Measurements from ENCODE around the gene ARID1B.

ARID1B gene

GRCh38 chr6:156776840-156777576, at the start of gene ARID1B:
Gene ARID1B, plus strand, starts transcription at chr6:156777378. Its CDS starts 303 bp downstream, at chr6:156777681.
- peak; percentile 59 to 66 for DNase-seq (ENCODE audit: low read depth in 2 of 2)

GRCh38 chr6:156727715-156728385, 49.3 kb upstream of the ARID1B start:
- no peak for DNase-seq (ENCODE audit: low read depth in 2 of 2)

DNA sequence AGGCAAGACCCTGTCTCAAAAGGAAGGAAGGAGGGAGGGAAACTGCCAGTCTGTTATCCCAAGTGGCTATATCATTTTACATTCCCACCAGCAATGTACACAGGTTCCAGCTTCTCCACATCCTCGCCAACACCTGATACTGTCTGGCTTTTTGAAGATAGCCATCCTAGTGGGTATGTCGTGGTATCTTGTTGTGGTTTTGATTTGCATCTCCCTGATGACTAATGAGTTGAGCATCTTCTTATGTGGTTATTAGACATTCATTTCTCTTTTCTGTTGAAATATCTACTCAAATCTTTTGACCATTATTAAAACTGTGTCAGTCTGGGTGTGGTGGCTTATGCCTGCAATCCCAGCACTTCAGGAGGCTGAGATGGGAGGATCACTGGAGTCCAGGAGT, 47.9 kb upstream of the ARID1B start:
- no peak for DNase-seq (ENCODE audit: low read depth in 2 of 2)

- no peak for DNase-seq (ENCODE audit: low read depth in 2 of 2)
Measured at GRCh38 chr6:156731396-156731795, 45.8 kb upstream of the ARID1B start.

GRCh38 chr6:156735751-156736150, 41.4 kb upstream of the ARID1B start:
- no peak for DNase-seq (ENCODE audit: low read depth in 2 of 2)

DNA sequence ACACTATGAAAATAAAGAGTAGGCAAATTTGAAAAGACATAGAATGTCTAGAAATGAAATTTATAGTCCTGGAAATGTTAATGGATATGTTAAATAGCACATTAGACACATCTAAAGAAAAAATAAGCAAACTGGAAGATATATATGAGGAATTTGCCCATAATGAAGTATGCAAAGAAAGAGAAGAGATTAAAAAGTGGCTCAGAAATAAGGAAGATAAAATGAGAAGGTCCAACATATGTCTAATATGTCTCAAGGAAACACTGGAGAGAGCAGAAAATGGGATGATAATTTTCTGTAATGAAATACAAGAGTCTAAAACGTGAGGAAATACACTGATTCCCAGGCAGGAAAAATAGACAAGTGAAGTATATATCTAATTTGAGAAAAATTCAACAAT, 36.6 kb upstream of the ARID1B start:
- no peak for DNase-seq (ENCODE audit: low read depth in 2 of 2)

- no peak for DNase-seq (ENCODE audit: low read depth in 2 of 2)
Measured at GRCh38 chr6:156741287-156742073, 35.7 kb upstream of the ARID1B start.

DNA sequence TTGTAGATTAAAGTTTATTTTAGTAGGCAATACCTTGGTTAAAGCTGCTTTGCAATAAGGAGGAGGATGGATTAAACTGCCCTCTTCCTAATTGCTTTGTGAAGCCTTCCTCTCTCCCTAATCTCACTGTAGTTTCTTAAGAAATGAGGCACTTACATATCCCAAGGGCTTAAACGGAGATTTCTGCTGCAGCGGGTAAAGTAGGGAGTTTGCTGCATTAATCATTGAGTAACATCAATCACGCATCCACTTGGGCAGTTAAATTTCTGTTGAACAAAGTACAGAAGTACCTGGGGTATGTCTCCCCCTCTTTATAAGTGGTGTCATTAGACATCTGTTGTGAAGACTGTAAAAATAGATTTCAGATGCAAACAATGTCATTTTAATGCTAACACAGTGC, 29.5 kb upstream of the ARID1B start:
- no peak for DNase-seq (ENCODE audit: low read depth in 2 of 2)

- DNase-seq (ENCODE audit: low read depth in 2 of 2) = no peak
Measured at GRCh38 chr6:156748504-156748903, 28.7 kb upstream of the ARID1B start.

- DNase-seq (ENCODE audit: low read depth in 2 of 2) = no peak
Measured at GRCh38 chr6:156752666-156753301, 24.4 kb upstream of the ARID1B start.

DNA sequence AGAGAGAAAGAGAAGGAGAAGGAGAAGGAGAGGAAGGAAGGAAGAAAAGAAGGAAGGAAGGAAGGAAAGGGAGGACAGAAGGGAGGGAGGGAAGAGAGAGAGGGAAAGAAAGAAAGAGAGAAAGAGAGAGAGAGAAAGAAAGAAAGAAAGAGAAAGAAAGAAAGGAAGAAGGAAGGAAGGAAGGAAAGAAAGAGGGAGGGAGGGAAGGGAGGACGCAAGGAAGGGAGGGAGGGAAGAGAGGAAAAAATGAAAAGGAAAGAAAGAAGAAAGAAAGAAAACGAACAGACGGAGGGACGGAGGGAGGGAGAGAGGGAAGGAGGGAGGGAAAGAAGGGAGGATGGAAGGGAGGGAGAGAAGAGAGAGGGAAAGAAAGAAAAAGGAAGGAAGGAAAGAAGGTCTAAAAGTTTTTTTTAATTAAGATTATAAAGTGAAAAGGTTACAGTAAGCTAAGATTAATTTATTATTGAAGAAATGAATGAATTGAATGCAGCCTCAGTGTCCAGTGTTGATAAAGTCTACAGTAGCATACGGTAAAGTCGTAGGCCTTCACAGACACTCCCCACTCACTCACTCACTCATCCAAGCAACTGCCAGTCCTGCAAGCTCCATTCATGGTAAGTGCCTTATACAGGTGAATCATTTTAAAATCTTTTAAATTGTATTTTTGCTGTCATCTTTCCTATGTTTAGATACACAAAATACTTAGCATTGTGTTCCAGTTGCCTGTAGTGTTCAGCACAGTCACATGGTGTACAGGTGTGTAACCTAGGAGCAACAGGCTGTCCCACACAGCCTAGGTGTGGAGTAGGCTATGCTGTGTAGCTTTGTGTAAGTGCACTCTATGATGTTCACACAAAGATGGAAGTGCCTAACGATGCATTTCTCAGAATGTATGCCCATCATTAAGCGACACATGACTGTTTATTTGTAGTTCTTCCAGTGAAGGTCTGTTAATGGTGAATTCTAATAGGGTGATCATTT, 20.3 kb upstream of the ARID1B start:
- no peak for DNase-seq (ENCODE audit: low read depth in 2 of 2)

- DNase-seq (ENCODE audit: low read depth in 2 of 2) = no peak
Measured at GRCh38 chr6:156757849-156758248, 19.3 kb upstream of the ARID1B start.

GRCh38 chr6:156760377-156760776, 16.8 kb upstream of the ARID1B start:
- DNase-seq (ENCODE audit: low read depth in 2 of 2) = no peak

DNA sequence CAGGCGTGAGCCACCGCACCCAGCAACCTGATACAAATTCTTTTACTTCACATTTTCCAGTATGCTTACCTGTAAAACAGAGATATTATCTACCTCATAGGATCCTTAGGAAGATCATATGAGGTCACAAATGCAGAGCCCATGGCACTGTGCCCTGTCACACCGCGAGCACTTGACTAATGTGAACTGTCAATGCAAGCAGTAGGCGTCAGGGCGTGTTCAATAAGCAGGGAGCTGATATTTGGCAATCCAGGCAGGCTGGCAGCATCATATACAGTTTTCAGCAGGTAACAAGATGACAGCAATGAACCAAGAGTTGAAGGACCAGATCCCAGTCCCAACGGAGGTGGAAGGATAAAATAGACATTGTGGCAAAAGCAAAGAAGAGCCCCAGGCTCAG, 14.6 kb upstream of the ARID1B start:
- no peak for DNase-seq (ENCODE audit: low read depth in 2 of 2)

DNA sequence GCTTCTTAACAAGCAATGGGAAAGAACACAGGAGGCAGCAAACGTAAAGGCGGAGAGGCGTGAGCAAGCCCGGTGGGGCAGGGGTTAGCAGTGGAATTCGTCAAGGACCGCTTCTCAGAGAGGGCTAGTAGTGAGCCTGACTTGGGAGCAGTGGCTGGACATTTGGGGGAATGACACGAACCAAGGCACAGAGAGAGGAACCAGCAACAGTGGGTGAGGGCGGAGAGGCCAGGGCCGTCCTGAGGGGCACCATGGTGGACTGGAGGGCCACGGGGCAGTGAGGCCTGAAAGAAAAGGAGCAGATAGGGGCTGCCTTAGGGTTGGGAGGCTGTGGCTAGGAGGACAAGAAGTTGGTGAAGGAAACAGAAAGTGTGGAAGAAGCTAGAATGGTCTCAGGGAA, 12.1 kb upstream of the ARID1B start:
- DNase-seq (ENCODE audit: low read depth in 2 of 2) = no peak

DNA sequence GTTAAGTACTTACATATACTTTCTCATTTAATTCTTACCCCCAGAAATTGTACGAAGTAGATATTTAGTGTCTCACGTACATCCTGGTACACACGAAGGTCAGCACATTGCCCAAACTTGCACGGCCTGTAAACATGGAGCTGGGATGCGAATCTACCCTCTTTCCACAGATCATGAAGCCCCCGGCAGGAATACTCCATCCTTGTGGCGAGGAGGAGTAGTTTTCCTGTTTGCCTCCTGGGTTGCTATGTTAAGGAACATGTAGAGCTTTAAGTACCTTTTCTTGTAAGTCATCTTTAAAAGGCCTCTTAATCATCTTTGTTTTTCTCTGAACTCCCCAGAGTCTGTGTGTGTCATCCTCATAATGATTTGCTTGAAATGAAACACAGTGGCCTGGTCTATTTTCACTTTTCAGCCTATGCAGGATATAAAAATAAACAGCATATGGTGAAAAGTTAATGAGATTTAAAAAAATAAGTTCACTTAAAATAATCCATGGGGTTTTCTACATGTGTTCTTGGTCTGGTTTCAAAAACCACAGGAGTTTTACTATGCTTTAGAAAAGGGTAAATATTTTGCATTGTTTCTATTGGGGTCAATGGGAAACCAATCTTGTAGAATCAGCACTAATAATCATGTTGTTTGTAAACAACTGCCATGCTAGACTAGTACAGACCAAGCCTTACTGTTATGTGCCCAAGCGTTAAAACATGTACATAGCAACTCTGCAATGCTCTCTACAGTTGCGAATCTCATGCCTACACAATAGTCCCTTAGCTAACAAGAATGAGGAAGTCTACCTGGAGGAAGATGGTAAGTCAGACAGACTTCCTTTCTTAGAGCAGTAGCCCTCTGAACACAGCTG, 9.3 kb upstream of the ARID1B start:
- no peak for DNase-seq (ENCODE audit: low read depth in 2 of 2)

DNA sequence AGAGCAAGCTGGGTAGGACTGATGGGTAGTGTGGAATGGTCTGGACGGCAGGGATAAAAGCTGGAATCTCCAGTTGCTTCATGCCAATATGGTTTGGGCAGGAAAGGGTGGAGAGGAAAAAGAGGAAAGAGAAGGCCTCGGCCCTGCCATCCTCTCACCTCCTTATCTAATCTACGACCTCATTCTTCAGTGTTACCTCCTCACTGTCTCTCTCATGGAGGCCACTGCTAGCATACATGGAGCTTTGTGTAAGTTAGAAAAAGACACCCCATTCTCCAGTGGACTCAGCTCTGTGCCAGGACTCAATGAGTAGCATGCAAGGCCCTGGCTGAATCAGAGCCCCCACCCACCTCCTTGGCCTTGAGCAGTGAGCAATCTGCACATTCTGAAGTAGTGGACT, 6.1 kb upstream of the ARID1B start:
- no peak for DNase-seq (ENCODE audit: low read depth in 2 of 2)

- no peak for DNase-seq (ENCODE audit: low read depth in 2 of 2)
Measured at GRCh38 chr6:156771761-156772160, 5.4 kb upstream of the ARID1B start.

DNA sequence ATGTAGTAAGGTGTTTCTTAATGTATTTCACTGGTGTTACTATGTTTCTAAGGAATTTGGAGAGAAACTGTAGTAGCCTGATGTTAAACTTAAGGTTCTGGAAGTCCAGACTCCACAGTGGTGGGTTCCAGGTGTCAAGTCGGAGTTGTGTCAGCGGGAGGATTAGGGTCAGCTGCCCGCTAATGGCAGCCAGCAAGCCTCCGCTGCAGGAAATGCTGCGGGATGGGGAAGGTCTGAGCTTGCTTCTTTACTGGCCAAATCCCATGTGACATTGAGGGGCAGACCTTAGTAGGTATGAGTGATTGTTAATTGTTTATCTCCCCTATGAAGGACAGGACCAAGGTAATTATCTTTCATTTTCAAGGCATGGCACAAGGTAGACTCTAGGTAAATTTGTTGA, 3.7 kb upstream of the ARID1B start:
- no peak for DNase-seq (ENCODE audit: low read depth in 2 of 2)

All from stimulated activated CD8-positive, alpha-beta memory T cell treated with anti-CD3 and anti-CD28 coated beads, Interleukin-15, amount 100 ng/mL, for 48 hours (primary cell).